ENCODE results near the gene CDH6. TPM values are rescaled to one million over a fixed set of nuclear protein-coding genes. Genes with fewer than 3 reads are reported as not detected.

The CDH6 gene
- total and polyA plus RNA-seq, 2 of the 4 experiments (the other 2 are of a cell fraction): 72.2 to 232 TPM

DNA sequence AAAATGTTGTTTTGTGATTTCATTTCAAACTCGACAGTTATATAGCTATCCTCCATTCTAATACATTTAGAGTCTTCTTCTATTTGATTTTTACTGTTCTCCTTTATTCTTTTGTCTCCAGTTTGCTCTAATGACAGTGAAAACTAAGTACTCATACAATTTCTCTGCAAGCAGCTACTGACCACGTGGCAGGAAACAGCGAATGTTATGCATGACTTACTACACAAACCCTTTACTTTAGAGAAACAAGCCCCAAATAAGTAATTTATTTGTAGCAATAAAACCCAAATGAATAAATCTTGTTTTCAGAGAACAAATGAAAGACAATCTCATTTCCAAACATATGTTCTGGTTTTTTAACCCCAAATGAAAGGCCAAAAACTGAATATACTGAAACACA is 41.9 kb downstream of the CDH6 start:
- in situ Hi-C loops (cut with MboI; ENCODE audit: low sequenced_read_pairs): no loop called here
- POLR2A ChIA-PET (ENCODE audit: unreplicated experiment): no interaction called here

More for the DNA sequence above, 41.9 kb downstream of the CDH6 start:
- ATAC-seq (ENCODE audit: low read depth) (no peak), DNase-seq (peak; percentile 49)
- Histone ChIP-seq H3K36me3 (ENCODE audit: control insufficient read depth, insufficient read depth, low read length) (no peaks in the 10 kb centered on the region; the same call in 1 of the 2 replicates), H3K4ac (ENCODE audit: low read depth, low read length) (no peak overlapping the region), H2BK15ac (ENCODE audit: low read depth, low read length) (no peak overlapping the region), H2AK9ac (replicated peaks; ENCODE audit: low read depth, low read length, poor library complexity) (no peak overlapping the region), H3K56ac (ENCODE audit: extremely low read depth, insufficient read depth, low read length) (no peak overlapping the region), H2BK20ac (ENCODE audit: low read depth, low read length) (no peak overlapping the region), H4K8ac (ENCODE audit: low read depth in 2 of 2, low read length in 2 of 2) (no peak overlapping the region), H3K9ac (ENCODE audit: low read depth, low read length) (no peak overlapping the region), H4K20me1 (ENCODE audit: insufficient read depth, low read length) (no peaks in the 10 kb centered on the region), H3K18ac (ENCODE audit: low read depth, low read length) (no peak overlapping the region), H2BK120ac (ENCODE audit: low read depth, low read length) (no peak overlapping the region), H2AK5ac (ENCODE audit: low read depth, low read length) (no peak overlapping the region), H4K91ac (ENCODE audit: insufficient read depth, low read depth, low read length) (no peak overlapping the region), H3K27me3 (ENCODE audit: control insufficient read depth, insufficient read depth, low read length) (no peaks in the 10 kb centered on the region), H4K5ac (ENCODE audit: low read depth, low read length) (no peak overlapping the region), H3K9me3 (ENCODE audit: control insufficient read depth, insufficient read depth, low read length) (no peaks in the 10 kb centered on the region), H3K4me3 (ENCODE audit: insufficient read depth, low read depth, low read length) (no peak overlapping the region), H3K14ac (replicated peaks; ENCODE audit: low read depth, low read length) (no peak overlapping the region), H3K27ac (ENCODE audit: insufficient read depth, low read length) (no peak overlapping the region), H2BK5ac (ENCODE audit: low read depth, low read length, poor library complexity, severe bottlenecking) (peak overlapping the region; percentile 44), H3K9me1 (ENCODE audit: insufficient read depth, low read length) (peaks cover 3% of the 10 kb centered on the region; the same call in 1 of the 2 replicates), H3K4me1 (ENCODE audit: control insufficient read depth, insufficient read depth, low read length) (peaks cover 3% of the 10 kb centered on the region; the same call in 1 of the 2 replicates), H3K79me1 (ENCODE audit: low read depth in 1 of 2, low read length in 2 of 2) (peaks cover 8 to 19% of the 10 kb centered on the region in 2 experiments), H3K4me2 (ENCODE audit: low read depth, low read length) (no peak overlapping the region), H3K23ac (ENCODE audit: low read depth, low read length) (no peak overlapping the region), H2AFZ (replicated peaks; ENCODE audit: low read length, poor library complexity) (no peak overlapping the region)
- dilution Hi-C loops (cut with HindIII; ENCODE audit: low sequenced_read_pairs, unreplicated experiment): no loop called here
- intact Hi-C loops (cut with micrococcal nuclease): loop anchor here (5.0 to 10.0 kb wide), 2 partner anchors 252 to 731 kb away; no protein-coding TSS in a partner anchor
- TF ChIP-seq, protein P1, sequence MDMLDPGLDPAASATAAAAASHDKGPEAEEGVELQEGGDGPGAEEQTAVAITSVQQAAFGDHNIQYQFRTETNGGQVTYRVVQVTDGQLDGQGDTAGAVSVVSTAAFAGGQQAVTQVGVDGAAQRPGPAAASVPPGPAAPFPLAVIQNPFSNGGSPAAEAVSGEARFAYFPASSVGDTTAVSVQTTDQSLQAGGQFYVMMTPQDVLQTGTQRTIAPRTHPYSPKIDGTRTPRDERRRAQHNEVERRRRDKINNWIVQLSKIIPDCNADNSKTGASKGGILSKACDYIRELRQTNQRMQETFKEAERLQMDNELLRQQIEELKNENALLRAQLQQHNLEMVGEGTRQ (IDR thresholded peaks at IDR 0.05; ENCODE audit: low read depth, low read length): peak; percentile 43; the same call in 1 of the 2 replicates
- no peak for TF ChIP-seq RCOR1 (IDR thresholded peaks at IDR 0.05; ENCODE audit: insufficient replicate concordance, low read length)
- CTCF ChIA-PET: interaction anchor here (0.5 kb wide), 1 partner anchor 21 kb away, joined by 5 read pairs; no protein-coding TSS in a partner anchor
- WGBS, 2 experiments (ENCODE audit: extremely low coverage in 2 of 2, insufficient read length in 1 of 2): 60% methylated on average over 1 of the region's 3 CpGs; no CpG with 5 or more reads in 1 of the 2 experiments
- no TSS peak for BruUV-seq (replicated peaks)

All from IMR-90 (cell line).